Central memory CD8-positive, alpha-beta T cell (primary cell): ENCODE data around the gene ZNF695.

Experiments used
- ATAC-seq: fragments of 150-1000 bp; cut with Tn5 transposase; replicated peaks from 2 replicates; pipeline ENCODE4 v1.10.0; 2022; ENCODE audit warnings: mild to moderate bottlenecking, moderate FRiP score, moderate number of reproducible peaks; ENCODE audit not compliant: poor library complexity, severe bottlenecking; ENCODE audit errors: extremely low read depth
- DNase-seq, 2 donors: peaks; one replicate each; pipeline ENCODE4 v3.0.0; 2021; ENCODE audit warnings: low spot score in 2 of 2
- H3K27ac Mint-ChIP-seq: one replicate; pipeline ENCODE4 v1.8.0; 2022; ENCODE audit warnings: low read depth, mild to moderate bottlenecking, moderate library complexity, mixed read lengths
- H3K27me3 Mint-ChIP-seq: one replicate; pipeline ENCODE4 v1.8.0; 2022; ENCODE audit warnings: mixed read lengths
- H3K36me3 Mint-ChIP-seq: one replicate; pipeline ENCODE4 v1.8.0; 2022; ENCODE audit warnings: mild to moderate bottlenecking, moderate library complexity, mixed read lengths; ENCODE audit not compliant: insufficient read depth
- H3K4me1 Mint-ChIP-seq: one replicate; pipeline ENCODE4 v1.8.0; 2022; ENCODE audit warnings: mixed read lengths
- H3K4me3 Mint-ChIP-seq: one replicate; pipeline ENCODE4 v1.8.0; 2022; ENCODE audit warnings: mild to moderate bottlenecking, moderate library complexity, mixed read lengths
- H3K9me3 Mint-ChIP-seq: one replicate; pipeline ENCODE4 v1.8.0; 2022; ENCODE audit warnings: mixed read lengths

ZNF695 gene

DNA sequence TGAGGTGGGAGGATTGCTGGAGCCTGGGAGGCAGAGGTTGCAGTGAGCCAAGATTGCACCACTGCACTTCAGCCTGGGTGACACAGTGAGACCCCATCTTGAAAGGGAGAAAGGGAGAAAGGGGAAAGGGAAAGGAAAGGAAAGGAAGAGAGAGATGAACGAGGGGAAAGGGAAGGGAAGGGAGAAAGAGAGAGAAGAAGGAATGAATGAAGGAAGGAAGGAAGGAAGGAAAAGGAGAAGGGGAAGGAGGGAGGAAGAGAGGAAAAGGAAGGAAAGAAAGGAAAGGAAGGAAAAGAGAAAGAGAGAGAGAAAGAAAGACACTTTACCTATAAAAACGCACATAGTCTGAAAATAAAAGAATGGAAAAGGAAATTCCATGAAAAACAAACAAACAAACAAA is 18.0 kb downstream of the ZNF695 start:
- no peak overlapping the region for H3K4me3 Mint-ChIP-seq
- no peak for DNase-seq
- no peak for ATAC-seq
- H3K4me1 Mint-ChIP-seq: no peaks in the 10 kb centered on the region
- H3K27ac Mint-ChIP-seq: no peak overlapping the region
- no peaks in the 10 kb centered on the region for H3K27me3 Mint-ChIP-seq
- H3K36me3 Mint-ChIP-seq: peaks cover 3% of the 10 kb centered on the region
- H3K9me3 Mint-ChIP-seq: peaks cover 22% of the 10 kb centered on the region

DNA sequence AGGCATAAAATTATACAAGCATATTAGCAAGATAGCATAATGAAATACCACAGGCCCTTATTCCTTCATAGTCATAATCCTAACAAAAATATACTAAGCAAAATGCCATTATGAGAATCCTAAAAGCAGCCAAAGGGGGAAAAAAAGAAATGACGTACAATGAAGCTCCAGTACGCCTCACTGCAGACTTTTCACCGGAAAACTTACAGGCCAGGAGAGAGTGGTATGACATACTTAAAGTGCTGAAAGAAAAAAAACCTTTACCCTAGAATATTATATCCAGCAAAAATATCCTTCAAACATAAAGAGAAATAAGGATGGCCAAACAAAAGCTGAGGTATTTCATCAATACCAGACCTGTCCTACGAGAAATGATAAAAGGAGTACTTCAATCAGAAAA is 19.5 kb downstream of the ZNF695 start:
- no peak overlapping the region for H3K4me3 Mint-ChIP-seq
- H3K27me3 Mint-ChIP-seq: no peaks in the 10 kb centered on the region
- H3K36me3 Mint-ChIP-seq: peaks cover 3% of the 10 kb centered on the region
- H3K27ac Mint-ChIP-seq: no peak overlapping the region
- H3K4me1 Mint-ChIP-seq: no peaks in the 10 kb centered on the region
- H3K9me3 Mint-ChIP-seq: peaks cover 19% of the 10 kb centered on the region
- ATAC-seq (no peak), DNase-seq (no peak)

DNA sequence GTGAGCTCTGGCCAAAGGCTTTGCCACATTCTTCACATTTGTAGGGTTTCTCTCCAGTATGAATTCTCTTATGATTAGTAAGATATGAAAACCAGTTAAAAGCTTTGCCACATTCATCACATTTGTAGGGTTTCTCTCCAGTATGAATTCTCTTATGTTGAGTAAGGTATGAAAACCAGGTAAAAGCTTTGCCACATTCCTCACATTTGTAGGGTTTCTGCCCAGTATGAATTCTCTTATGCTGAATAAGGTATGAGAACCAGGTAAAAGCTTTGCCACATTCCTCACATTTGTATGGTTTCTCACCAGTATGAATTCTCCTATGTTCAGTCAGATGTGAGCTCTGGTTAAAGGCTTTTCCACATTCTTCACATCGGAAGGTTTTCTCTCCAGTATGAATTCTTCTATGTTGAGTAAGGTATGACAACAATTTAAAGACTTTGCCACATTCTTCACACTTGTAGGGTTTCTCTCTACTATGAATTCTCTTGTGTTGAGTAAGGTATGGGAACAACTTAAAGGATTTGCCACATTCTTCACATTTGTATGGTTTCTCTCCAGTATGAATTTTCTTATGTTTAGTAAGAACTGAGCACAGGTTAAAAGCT is 20.7 kb downstream of the ZNF695 start:
- H3K9me3 Mint-ChIP-seq: peaks cover 19% of the 10 kb centered on the region
- no peak overlapping the region for H3K4me3 Mint-ChIP-seq
- no peaks in the 10 kb centered on the region for H3K4me1 Mint-ChIP-seq
- DNase-seq (no peak), ATAC-seq (no peak)
- H3K27ac Mint-ChIP-seq: no peak overlapping the region
- peaks cover 3% of the 10 kb centered on the region for H3K36me3 Mint-ChIP-seq
- H3K27me3 Mint-ChIP-seq: no peaks in the 10 kb centered on the region

DNA sequence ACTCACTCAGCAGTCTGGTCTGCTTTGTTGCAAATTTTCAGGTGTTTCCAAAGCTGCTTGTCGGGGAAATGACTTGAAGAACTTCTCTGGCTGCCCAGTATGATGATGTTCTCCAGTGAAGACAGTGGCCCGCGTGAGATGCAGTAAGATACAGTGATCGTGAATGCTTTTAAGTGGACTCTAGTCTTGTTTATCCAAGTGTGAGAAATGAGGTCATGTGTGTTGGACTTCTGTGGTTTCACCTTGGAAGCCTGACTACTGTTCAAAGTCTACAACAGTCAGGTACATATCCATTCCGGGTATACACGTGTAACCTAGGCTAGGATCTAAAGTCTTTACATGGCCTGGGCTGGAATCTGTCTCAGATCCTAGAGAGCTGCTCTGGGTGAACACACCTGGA is 29.1 kb downstream of the ZNF695 start:
- no peak overlapping the region for H3K27ac Mint-ChIP-seq
- peaks cover 16% of the 10 kb centered on the region for H3K9me3 Mint-ChIP-seq
- ATAC-seq: no peak
- H3K4me3 Mint-ChIP-seq: no peak overlapping the region
- DNase-seq: no peak
- peaks cover 29% of the 10 kb centered on the region for H3K27me3 Mint-ChIP-seq
- H3K36me3 Mint-ChIP-seq: peaks cover 2% of the 10 kb centered on the region
- H3K4me1 Mint-ChIP-seq: no peaks in the 10 kb centered on the region

DNA sequence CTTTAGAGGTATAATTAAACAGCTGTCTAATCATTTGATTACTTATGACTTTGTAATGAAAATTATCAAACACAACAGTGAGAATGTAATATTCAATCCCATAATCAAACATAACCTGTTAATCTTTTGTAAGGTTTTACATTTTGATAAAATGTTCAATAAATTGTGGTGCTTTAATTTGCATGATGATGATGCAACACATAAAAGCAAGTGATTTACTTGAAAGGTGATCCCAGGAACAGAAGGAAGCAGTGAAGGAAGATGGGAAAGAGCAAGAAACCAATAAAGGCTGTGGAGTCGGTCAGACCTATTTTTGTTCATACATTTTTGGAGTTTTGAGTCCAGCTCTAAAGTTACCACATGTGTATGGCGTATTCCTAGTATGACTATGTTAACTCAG is 29.6 kb downstream of the ZNF695 start:
- DNase-seq: no peak

DNA sequence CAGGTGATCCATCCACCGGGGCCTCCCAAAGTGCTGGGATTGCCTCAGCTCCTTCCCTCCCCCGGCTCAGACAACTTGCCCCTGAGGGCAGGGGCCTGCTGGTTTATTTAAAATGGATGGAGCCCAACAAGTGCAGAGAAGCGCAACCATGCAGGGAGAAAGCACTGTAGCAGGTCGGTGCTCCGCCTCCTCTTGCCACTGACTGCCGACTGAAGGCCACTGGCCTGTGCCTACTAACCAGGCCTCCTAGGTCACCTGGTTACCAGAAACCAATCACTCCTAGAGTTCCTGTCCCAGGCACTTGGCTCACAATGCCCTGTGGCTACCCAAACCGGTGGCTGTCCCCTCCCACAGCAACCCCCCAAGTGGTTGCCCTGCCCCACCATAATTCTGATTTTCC is 35.9 kb downstream of the ZNF695 start:
- Mint-ChIP-seq H3K27ac (no peak overlapping the region), H3K9me3 (peaks cover 10% of the 10 kb centered on the region), H3K4me3 (no peak overlapping the region), H3K4me1 (no peaks in the 10 kb centered on the region), H3K27me3 (peaks cover 15% of the 10 kb centered on the region), H3K36me3 (peaks cover 2% of the 10 kb centered on the region)
- ATAC-seq: no peak
- DNase-seq: no peak

More for the DNA sequence above, 29.6 kb downstream of the ZNF695 start:
- Mint-ChIP-seq H3K27ac (no peak overlapping the region), H3K9me3 (peaks cover 16% of the 10 kb centered on the region), H3K4me3 (no peak overlapping the region), H3K27me3 (peaks cover 29% of the 10 kb centered on the region), H3K4me1 (no peaks in the 10 kb centered on the region), H3K36me3 (peaks cover 2% of the 10 kb centered on the region)
- no peak for ATAC-seq

DNA sequence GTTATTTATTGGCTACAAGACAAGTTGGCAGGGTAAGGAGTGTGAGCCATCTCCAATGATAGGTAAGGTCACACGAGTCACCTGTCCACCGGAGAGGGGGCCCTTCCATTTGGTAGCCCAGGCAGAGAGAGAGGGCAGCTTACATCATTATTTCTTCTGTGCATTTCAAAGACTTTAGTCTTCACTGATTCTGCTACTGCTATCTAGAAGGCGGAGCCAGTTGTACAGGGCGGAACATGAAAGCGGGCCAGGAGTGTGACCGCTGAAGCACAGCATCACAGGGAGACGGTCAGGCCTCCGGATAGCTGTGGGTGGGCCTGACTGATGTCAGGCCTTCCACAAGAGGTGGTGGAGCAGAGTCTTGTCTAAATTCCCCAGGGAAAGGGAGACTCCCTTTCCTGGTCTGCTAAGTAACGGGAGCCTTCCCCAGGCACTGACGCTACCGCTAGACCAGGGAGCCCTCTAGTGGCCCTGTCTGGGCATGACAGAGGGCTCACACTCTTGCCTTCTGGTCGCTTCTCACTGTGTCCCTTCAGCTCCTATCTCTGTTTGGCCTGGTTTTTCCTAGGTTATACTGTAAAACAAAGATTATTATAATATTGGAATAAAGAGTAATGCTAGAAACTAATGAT is 36.7 kb downstream of the ZNF695 start:
- peaks cover 9% of the 10 kb centered on the region for H3K9me3 Mint-ChIP-seq
- H3K4me1 Mint-ChIP-seq: no peaks in the 10 kb centered on the region
- DNase-seq (peak in 1 of 2 donors; percentile 30), ATAC-seq (no peak)
- H3K27me3 Mint-ChIP-seq: peaks cover 7% of the 10 kb centered on the region
- peaks cover under 1% of the 10 kb centered on the region for H3K36me3 Mint-ChIP-seq
- H3K27ac Mint-ChIP-seq: no peak overlapping the region
- no peak overlapping the region for H3K4me3 Mint-ChIP-seq

DNA sequence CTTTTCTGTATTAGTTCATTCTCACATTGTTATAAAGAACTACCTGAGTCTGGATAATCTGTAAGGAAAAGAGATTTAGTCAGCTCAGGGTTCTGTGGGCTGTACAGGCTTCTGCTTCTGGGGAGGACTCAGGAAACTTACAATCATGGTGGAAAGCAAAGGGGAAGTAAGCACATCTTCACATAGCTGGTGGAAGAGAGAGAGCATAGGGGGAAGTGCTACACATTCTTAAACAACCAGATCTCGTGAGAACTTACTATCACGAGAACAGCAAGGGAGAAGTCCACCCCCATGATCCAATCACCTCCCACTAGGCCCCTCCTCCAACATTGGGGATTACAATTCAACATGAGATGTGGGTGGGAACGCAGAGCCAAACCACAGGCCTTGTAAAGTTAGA is 38.2 kb downstream of the ZNF695 start:
- no peaks in the 10 kb centered on the region for H3K36me3 Mint-ChIP-seq

DNA sequence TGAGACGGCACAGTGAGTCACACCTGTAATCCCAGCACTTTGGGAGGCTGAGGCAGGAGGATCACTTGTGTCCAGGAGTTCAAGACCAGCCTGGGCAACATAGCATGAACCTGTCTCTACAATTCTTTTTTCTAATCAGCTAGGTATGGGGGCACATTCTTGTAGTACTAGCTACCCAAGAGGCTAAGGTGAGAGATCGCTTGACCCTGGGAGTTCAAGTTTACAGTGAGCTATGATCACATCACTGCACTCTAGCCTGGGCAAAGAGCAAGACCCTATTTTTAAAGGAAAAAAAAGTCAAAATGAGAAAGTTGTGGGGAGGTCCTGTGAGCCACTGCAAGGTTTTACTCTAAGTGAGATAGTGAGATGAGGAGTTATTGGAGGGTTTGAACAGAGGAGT is 41.4 kb downstream of the ZNF695 start:
- no peaks in the 10 kb centered on the region for H3K36me3 Mint-ChIP-seq
- peaks cover 14% of the 10 kb centered on the region for H3K9me3 Mint-ChIP-seq
- H3K4me3 Mint-ChIP-seq: no peak overlapping the region
- no peaks in the 10 kb centered on the region for H3K4me1 Mint-ChIP-seq
- DNase-seq (no peak), ATAC-seq (no peak)
- no peaks in the 10 kb centered on the region for H3K27me3 Mint-ChIP-seq
- no peak overlapping the region for H3K27ac Mint-ChIP-seq

More for the DNA sequence above, 38.2 kb downstream of the ZNF695 start:
- DNase-seq (no peak), ATAC-seq (no peak)
- no peak overlapping the region for H3K4me3 Mint-ChIP-seq
- H3K4me1 Mint-ChIP-seq: no peaks in the 10 kb centered on the region
- H3K9me3 Mint-ChIP-seq: peaks cover 14% of the 10 kb centered on the region
- H3K27me3 Mint-ChIP-seq: no peaks in the 10 kb centered on the region
- no peak overlapping the region for H3K27ac Mint-ChIP-seq

DNA sequence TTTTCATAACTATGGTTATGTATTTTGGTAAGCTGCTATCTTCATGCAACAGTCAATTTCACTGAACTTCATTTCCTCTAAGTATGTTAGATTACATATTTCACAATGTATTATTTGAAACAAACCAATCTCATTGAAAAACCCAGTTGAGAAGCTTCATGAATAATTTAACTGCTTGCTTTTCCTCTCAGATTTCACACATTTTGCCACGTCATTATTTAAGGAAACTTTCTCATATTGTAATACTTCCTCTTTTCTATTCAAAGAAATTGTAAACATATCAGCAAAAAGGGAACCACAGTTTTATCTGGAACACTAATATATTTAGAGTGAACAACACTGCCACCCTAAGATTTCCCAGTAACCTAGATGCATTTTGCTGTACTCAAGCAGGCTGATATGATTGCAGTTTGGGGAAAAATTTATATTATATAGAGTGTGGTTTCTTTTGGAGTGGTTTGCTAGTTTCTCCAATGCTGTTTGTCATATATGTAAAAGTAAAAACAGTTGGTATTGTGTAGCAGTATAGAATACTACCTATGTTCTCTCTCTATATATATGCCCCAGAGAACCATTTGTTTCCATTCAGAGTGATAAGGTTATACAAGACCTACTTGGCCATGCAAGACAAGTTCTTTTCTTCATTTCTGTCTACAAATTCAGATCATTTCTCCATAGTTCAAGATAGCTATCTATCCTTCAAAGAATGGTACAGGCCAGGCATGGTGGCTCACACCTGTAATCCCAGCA is 47.7 kb downstream of the ZNF695 start:
- H3K27me3 Mint-ChIP-seq: no peaks in the 10 kb centered on the region
- DNase-seq (no peak), ATAC-seq (no peak)
- no peaks in the 10 kb centered on the region for H3K36me3 Mint-ChIP-seq
- no peaks in the 10 kb centered on the region for H3K9me3 Mint-ChIP-seq
- no peak overlapping the region for H3K27ac Mint-ChIP-seq
- no peak overlapping the region for H3K4me3 Mint-ChIP-seq
- no peaks in the 10 kb centered on the region for H3K4me1 Mint-ChIP-seq

DNA sequence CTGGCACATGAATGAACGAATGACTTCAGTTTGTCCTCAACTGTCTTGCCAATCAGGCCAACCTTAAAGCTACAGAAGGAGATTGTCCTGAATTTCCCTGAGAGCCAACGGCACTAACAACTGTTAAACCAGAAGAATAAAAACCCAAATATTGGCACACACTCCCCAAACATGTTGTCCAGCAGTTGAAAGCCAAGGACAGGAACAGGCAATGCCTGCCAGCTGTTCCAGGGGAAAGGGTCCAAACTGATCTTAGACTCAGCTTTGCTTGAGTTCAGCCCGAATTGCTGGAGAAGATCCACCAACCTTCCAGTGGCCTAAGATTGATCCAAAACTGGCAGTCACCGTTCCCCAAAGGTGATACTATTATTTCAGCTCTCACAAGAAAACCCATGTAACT is 53.7 kb downstream of the ZNF695 start:
- no peaks in the 10 kb centered on the region for H3K4me1 Mint-ChIP-seq
- H3K9me3 Mint-ChIP-seq: no peaks in the 10 kb centered on the region
- DNase-seq (no peak), ATAC-seq (no peak)
- no peaks in the 10 kb centered on the region for H3K36me3 Mint-ChIP-seq
- no peak overlapping the region for H3K27ac Mint-ChIP-seq
- no peaks in the 10 kb centered on the region for H3K27me3 Mint-ChIP-seq
- H3K4me3 Mint-ChIP-seq: no peak overlapping the region

DNA sequence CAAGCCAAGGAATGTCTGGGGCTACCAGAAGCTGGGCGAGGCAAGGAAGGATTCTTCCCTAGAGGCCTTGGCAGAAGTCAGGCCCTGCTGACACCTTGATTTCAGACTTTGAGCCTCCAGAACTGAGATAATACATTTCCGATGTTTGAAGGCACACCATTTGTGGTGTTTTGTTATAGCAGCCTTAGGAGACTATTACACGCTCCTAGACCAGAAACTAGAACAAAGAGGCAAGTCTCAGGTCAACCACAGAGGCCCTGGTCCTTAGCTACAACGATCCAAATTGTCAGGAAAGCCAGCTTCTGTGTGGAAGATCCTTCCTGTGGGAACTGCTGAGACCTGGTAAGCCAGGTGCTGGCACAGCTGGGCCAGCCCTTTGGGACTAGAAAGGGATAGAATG is 56.4 kb downstream of the ZNF695 start:
- Mint-ChIP-seq H3K27me3 (no peaks in the 10 kb centered on the region), H3K4me1 (no peaks in the 10 kb centered on the region), H3K4me3 (no peak overlapping the region), H3K36me3 (no peaks in the 10 kb centered on the region), H3K27ac (no peak overlapping the region), H3K9me3 (no peaks in the 10 kb centered on the region)
- no peak for ATAC-seq
- DNase-seq: no peak

DNA sequence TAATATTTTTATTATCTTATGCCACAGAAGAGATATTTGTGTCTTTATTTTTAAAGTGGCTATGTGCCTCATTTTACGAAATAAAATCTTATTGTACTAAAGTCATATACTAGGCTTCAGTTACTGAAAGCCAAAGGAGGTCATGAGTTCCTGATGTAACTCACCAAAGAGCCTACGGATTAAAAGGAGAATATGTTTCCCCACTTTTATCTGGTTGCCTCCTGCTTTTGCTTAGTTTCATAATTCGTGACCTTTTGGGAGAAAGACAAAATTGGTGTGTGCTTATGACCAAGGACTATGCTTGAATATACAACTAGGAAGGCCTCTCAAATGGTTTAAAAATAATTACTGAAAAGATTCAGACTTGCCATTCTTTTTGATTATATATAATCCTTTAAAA is 57.9 kb downstream of the ZNF695 start:
- H3K9me3 Mint-ChIP-seq: no peaks in the 10 kb centered on the region
- ATAC-seq (no peak), DNase-seq (no peak)
- no peak overlapping the region for H3K4me3 Mint-ChIP-seq
- no peak overlapping the region for H3K27ac Mint-ChIP-seq
- no peaks in the 10 kb centered on the region for H3K27me3 Mint-ChIP-seq
- no peaks in the 10 kb centered on the region for H3K4me1 Mint-ChIP-seq
- H3K36me3 Mint-ChIP-seq: no peaks in the 10 kb centered on the region
